Measurements from ENCODE around the gene NINJ1. TPM values are rescaled to one million over a fixed set of nuclear protein-coding genes. Genes with fewer than 3 reads are reported as not detected.
A peak's percentile ranks its signal among the peaks of the same experiment; 100 is the strongest.

The NINJ1 gene
- total and polyA plus RNA-seq, 12 donors: 35.5 to 77.1 (median 41.3) TPM

DNA sequence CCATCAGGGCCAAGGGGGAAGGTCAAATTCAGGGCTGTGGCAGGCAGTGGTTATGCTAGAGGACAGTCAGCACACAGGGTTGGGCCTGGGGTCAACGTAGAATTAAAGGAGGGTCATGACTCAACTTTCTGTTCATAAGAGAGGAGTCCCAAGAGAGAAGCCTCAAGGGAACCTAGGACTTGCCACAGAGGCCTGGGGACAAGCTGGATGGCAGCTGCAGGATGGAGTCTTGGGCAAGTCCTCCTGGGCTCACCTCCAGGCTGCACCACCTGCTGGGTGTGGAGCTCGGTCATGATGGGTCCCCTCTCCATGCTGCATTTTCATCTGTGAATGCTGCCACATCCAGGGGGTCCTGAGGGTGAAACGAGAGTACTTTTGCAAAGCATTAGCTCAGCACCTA is 40.9 kb upstream of the NINJ1 start:
- intact Hi-C loops (cut with DNase I): no loop called here
- H3K27ac ChIP-seq: no peak overlapping the region
- no peak for DNase-seq
- peaks cover 0 to 19% (median 3%) of the 10 kb centered on the region in 9 donors for H3K4me1 ChIP-seq
- H3K9me3 ChIP-seq: no peaks in the 10 kb centered on the region
- TF ChIP-seq CTCF (IDR thresholded peaks at IDR 0.05): no peak
- H3K4me3 ChIP-seq: no peak overlapping the region
- ATAC-seq: no peak
- WGBS, 2 donors: 83 to 86% methylated on average over 3 of the region's 3 CpGs
- H3K27me3 ChIP-seq: peaks cover 0 to 1% (median 0%) of the 10 kb centered on the region in 7 donors
- no peaks in the 10 kb centered on the region for H3K36me3 ChIP-seq

DNA sequence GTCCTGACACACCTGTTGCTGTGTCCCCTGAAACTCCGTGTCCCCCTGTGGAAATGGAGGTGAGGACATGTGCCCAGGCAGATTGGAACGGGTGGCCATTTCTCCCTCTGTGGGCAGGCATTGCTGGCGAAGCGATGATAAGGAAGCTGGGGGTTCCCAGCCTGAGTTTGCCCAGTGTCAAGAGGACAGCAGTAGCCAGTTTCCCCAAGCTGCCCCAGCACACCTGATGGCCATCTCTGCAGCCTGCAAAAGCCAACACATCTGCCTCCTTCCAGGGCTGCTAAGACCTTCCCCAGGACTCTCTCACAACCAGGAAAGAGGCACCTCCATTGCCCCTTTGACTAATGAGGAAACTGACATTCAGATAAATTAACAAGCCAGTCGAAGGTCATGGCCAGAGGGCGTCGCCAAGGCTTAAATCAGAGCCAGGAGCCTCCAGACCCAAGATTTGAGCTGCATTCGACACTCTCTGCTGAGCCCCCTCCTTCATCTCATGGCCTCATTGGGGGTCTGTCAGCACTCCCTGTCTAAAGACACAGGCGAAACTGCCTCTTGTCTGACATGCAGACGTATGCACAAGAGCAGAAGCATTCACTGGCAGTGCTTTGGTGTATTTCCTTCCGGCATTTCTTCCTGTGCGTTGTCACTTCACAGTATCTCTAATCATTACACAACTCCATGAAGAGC is 39.5 kb upstream of the NINJ1 start:
- no peaks in the 10 kb centered on the region for H3K36me3 ChIP-seq
- intact Hi-C loops (cut with DNase I): no loop called here
- H3K4me1 ChIP-seq: peaks cover 0 to 21% (median 7%) of the 10 kb centered on the region in 9 donors
- TF ChIP-seq CTCF (IDR thresholded peaks at IDR 0.05): no peak
- 45 to 53% methylated on average over 12 of the region's 12 CpGs for WGBS, 2 donors
- no peaks in the 10 kb centered on the region for H3K9me3 ChIP-seq
- ATAC-seq (peak in 2 of 8 donors; percentile 8 to 44), DNase-seq (no peak)
- H3K27me3 ChIP-seq: no peaks in the 10 kb centered on the region
- H3K4me3 ChIP-seq: no peak overlapping the region
- no peak overlapping the region for H3K27ac ChIP-seq

DNA sequence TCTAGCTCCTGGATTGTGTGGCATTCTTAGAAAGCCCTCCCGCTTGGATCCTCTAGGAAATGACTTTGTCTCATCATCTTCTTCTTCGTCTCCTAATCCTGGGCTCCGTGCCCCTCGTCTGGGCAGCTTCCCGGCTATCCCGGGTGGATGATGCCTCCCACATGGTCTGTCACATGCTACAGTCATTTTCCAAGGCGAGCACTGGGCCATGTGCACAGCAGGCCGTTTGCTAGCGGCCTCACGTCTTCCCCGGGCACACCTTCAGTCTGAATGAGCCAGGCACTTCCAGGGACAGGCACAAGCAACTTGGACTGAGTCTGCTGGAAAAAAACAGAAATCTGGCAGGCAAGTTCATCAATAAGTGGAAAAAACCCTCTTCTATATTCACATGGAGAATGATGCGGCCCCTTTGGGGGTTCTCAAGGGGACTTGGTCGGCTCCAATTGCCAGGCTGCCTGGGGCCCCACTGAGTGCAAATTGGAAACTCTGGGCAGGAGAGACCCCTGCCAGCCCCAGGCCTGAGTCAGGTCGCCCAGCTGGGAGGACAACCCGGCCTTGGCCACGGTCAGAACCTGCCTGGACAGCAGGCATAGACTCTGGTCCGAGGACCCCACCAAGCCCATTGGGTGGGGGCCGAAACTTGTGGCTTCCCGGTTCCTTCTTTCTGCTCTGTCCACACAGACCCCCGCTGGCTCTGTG is 38.8 kb upstream of the NINJ1 start:
- no peak for TF ChIP-seq CTCF (IDR thresholded peaks at IDR 0.05)
- Histone ChIP-seq H3K36me3 (no peaks in the 10 kb centered on the region), H3K4me1 (peaks cover 0 to 26% (median 10%) of the 10 kb centered on the region in 9 donors), H3K27ac (no peak overlapping the region), H3K4me3 (no peak overlapping the region), H3K27me3 (no peaks in the 10 kb centered on the region), H3K9me3 (no peaks in the 10 kb centered on the region)
- intact Hi-C loops (cut with DNase I): no loop called here
- 82 to 84% methylated on average over 20 of the region's 20 CpGs for WGBS, 2 donors
- ATAC-seq (no peak), DNase-seq (no peak)

DNA sequence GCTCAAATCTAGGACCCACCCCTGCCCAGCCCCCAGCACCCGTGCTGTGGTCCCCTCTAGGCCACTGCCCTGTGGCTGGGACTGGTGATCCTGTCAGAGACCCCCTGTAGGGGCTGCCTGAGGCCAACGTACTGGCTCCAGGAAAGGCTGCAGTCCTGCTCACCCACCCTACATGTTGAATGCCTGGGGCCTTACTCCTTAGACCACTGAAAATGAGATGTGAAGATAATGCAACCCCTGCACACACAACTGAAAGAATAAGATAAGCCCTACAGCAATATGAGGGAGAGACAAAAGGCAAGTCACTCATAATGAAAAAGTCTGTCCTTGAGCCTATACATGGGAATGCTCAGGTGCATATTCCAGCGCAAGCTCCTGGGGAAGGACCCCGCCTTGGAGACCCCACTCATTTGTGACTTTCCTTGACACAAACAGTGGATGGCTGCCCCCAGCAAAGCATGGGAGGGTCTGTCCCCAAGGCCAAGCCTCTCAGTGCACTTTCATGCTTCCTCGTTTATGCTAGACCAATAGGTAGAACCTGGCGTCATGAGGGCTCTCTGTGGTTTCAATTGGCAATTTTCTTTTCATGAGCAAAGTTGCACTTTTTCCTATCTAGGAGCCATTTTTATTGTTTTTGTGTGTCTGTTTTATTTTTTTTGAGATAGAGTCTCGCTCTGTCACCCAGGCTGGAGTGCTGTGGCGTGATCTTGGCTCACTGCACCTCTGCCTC is 37.4 kb upstream of the NINJ1 start:
- 92 to 97% methylated on average over 8 of the region's 8 CpGs for WGBS, 2 donors
- no peaks in the 10 kb centered on the region for H3K27me3 ChIP-seq
- H3K4me3 ChIP-seq: no peak overlapping the region
- no peak for DNase-seq
- no peak overlapping the region for H3K27ac ChIP-seq
- H3K36me3 ChIP-seq: no peaks in the 10 kb centered on the region
- H3K4me1 ChIP-seq: peaks cover 0 to 24% (median 9%) of the 10 kb centered on the region in 9 donors
- no peak for TF ChIP-seq CTCF (IDR thresholded peaks at IDR 0.05)
- no peak for ATAC-seq
- intact Hi-C loops (cut with DNase I): no loop called here
- H3K9me3 ChIP-seq: no peaks in the 10 kb centered on the region

All from heart right ventricle (tissue), 16 donors.